Measurements from ENCODE around the gene SIRPA.

DNA sequence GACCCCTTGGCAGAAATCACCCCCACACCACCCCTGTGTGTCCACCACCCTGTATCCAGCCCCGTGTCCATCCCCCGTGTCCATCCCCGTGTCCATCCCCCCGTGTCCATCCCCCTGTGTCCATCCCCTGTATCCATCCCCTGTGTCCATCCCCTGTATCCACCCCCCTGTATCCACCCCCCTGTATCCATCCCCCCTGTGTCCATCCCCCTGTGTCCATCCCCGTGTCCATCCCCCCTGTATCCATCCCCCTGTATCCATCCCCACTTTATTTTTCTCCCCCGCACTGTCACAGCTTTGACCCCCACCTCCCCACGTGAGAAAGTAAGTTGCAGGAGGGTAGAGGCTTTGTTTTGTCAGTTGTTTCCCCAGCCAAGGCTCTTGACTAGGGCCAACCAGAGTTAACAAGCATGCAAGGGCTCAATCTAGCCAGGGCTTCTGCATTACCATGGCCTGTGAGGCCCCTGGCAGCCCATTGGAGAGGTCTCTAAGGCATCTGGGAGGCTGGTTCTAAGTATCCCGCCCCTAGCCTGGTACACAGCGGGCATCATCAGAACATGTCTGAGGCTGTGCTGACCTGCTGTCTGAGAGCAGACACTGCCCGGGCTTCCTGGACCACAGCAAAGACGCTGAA, 18.1 kb upstream of the SIRPA start:
- TF ChIP-seq TAF1 (IDR thresholded peaks at IDR 0.05; ENCODE audit: borderline replicate concordance, insufficient read depth, low read length) (no peak), SIN3A (IDR thresholded peaks at IDR 0.05; ENCODE audit: borderline replicate concordance, insufficient read depth, low read length) (no peak), POLR2AphosphoS5 (IDR thresholded peaks at IDR 0.05; ENCODE audit: low read depth, low read length) (no peak), FOXP2 (optimal IDR thresholded peaks at IDR 0.05; ENCODE audit: borderline replicate concordance, extremely low read depth, extremely low read length, insufficient read depth) (no peak)
- TF ChIP-seq, protein P1, sequence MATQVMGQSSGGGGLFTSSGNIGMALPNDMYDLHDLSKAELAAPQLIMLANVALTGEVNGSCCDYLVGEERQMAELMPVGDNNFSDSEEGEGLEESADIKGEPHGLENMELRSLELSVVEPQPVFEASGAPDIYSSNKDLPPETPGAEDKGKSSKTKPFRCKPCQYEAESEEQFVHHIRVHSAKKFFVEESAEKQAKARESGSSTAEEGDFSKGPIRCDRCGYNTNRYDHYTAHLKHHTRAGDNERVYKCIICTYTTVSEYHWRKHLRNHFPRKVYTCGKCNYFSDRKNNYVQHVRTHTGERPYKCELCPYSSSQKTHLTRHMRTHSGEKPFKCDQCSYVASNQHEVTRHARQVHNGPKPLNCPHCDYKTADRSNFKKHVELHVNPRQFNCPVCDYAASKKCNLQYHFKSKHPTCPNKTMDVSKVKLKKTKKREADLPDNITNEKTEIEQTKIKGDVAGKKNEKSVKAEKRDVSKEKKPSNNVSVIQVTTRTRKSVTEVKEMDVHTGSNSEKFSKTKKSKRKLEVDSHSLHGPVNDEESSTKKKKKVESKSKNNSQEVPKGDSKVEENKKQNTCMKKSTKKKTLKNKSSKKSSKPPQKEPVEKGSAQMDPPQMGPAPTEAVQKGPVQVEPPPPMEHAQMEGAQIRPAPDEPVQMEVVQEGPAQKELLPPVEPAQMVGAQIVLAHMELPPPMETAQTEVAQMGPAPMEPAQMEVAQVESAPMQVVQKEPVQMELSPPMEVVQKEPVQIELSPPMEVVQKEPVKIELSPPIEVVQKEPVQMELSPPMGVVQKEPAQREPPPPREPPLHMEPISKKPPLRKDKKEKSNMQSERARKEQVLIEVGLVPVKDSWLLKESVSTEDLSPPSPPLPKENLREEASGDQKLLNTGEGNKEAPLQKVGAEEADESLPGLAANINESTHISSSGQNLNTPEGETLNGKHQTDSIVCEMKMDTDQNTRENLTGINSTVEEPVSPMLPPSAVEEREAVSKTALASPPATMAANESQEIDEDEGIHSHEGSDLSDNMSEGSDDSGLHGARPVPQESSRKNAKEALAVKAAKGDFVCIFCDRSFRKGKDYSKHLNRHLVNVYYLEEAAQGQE (IDR thresholded peaks at IDR 0.05; ENCODE audit: insufficient read depth in 1 of 2, low read depth in 2 of 2, low read length in 2 of 2): no peak

Data from PFSK-1 (cell line).